GM12878 (cell line): ENCODE results near the gene GPATCH2L. TPM values are rescaled to one million over a fixed set of nuclear protein-coding genes. Genes with fewer than 3 reads are reported as not detected.

Source experiments
- ATF3 ChIP-seq: IDR thresholded peaks from 2 replicates; pipeline ENCODE4 v1.6.1; 2011; ENCODE audit warnings: low read depth, mild to moderate bottlenecking, low read length, moderate library complexity, borderline replicate concordance; ENCODE audit errors: extremely low read depth
- ATF7 ChIP-seq: fragments of 450-650 bp; IDR thresholded peaks from 2 replicates; pipeline ENCODE4 v1.6.1; 2016; ENCODE audit warnings: low read depth, mild to moderate bottlenecking
- BRCA1 ChIP-seq: IDR thresholded peaks from 2 replicates; pipeline ENCODE4 v1.6.1; 2011; ENCODE audit warnings: low read depth, low read length, improper control_type of control experiment
- CHD4 ChIP-seq: fragments of 200-600 bp; sonication (generic); IDR thresholded peaks from 2 replicates; pipeline ENCODE4 v1.6.1; 2016; ENCODE audit warnings: mild to moderate bottlenecking
- CTCF ChIP-seq, 3 experiments: IDR thresholded peaks in 2 of 3; conservative IDR thresholded peaks in 1 of 3; 2 replicates each; pipeline ENCODE4 v1.5.1; 2011; ENCODE audit warnings: low read depth in 3 of 3, low read length in 3 of 3, mild to moderate bottlenecking in 3 of 3, control low read depth in 2 of 3, moderate library complexity in 2 of 3, inconsistent platforms in 1 of 3, mixed read lengths in 1 of 3; ENCODE audit not compliant: control insufficient read depth in 2 of 3, insufficient read depth in 1 of 3; ENCODE audit errors: extremely low read depth in 1 of 3
- HCFC1 ChIP-seq: fragments of 150-350 bp; IDR thresholded peaks from 2 replicates; pipeline ENCODE4 v1.6.1; 2014; ENCODE audit warnings: low read length
- JUND ChIP-seq: IDR thresholded peaks from 2 replicates; pipeline ENCODE4 v1.6.1; 2012; ENCODE audit warnings: low read depth, mild to moderate bottlenecking, low read length, improper control_type of control experiment, moderate library complexity
- KLF5 ChIP-seq: fragments of 450-650 bp; IDR thresholded peaks from 2 replicates; pipeline ENCODE4 v1.6.1; 2014; ENCODE audit warnings: mild to moderate bottlenecking; ENCODE audit not compliant: partially characterized antibody
- MLLT1 ChIP-seq: fragments of 450-650 bp; IDR thresholded peaks from 2 replicates; pipeline ENCODE4 v1.6.1; 2016; ENCODE audit warnings: mild to moderate bottlenecking
- NBN ChIP-seq: fragments of 450-650 bp; IDR thresholded peaks from 2 replicates; pipeline ENCODE4 v1.6.1; 2016
- NFIC ChIP-seq: IDR thresholded peaks from 2 replicates; pipeline ENCODE4 v1.6.1; 2012; ENCODE audit warnings: low read depth, mild to moderate bottlenecking, inconsistent platforms, low read length, moderate library complexity
- NKRF ChIP-seq: fragments of 450-650 bp; conservative IDR thresholded peaks from 2 replicates; pipeline ENCODE4 v1.6.1; 2017; ENCODE audit warnings: mild to moderate bottlenecking, moderate library complexity
- NR2C1 ChIP-seq: fragments of 450-650 bp; IDR thresholded peaks from 2 replicates; pipeline ENCODE4 v1.6.1; 2017; ENCODE audit warnings: antibody characterized with exemption, mild to moderate bottlenecking, moderate library complexity
- NRF1 ChIP-seq: conservative IDR thresholded peaks from 2 replicates; pipeline ENCODE4 v1.6.1; 2011; ENCODE audit warnings: mild to moderate bottlenecking, low read depth, low read length, improper control_type of control experiment
- PAX5 ChIP-seq: IDR thresholded peaks from 2 replicates; pipeline ENCODE4 v1.6.1; 2011; ENCODE audit warnings: low read depth, low read length, borderline replicate concordance
- RAD51 ChIP-seq: fragments of 450-650 bp; IDR thresholded peaks from 2 replicates; pipeline ENCODE4 v1.6.1; 2016; ENCODE audit warnings: moderate library complexity, mild to moderate bottlenecking, inconsistent platforms
- RCOR1 ChIP-seq: conservative IDR thresholded peaks from 2 replicates; pipeline ENCODE4 v1.6.1; 2012; ENCODE audit warnings: low read depth, low read length, improper control_type of control experiment
- SMAD5 ChIP-seq: IDR thresholded peaks from 2 replicates; pipeline ENCODE4 v1.6.1; 2016; ENCODE audit warnings: antibody characterized with exemption, low read depth
- SMC3 ChIP-seq: IDR thresholded peaks from 2 replicates; pipeline ENCODE4 v1.6.1; 2011; ENCODE audit warnings: low read length, improper control_type of control experiment, borderline replicate concordance
- SRF ChIP-seq, 2 experiments: IDR thresholded peaks; 2 replicates each; pipeline ENCODE4 v1.6.1; 2011; ENCODE audit warnings: low read depth in 2 of 2, low read length in 2 of 2, mild to moderate bottlenecking in 1 of 2, moderate library complexity in 1 of 2
- STAT1 ChIP-seq: fragments of 450-650 bp; conservative IDR thresholded peaks from 2 replicates; pipeline ENCODE4 v1.6.1; 2014; ENCODE audit warnings: antibody characterized with exemption, mild to moderate bottlenecking
- TCF3 ChIP-seq: IDR thresholded peaks from 2 replicates; pipeline ENCODE4 v1.6.1; 2012; ENCODE audit warnings: low read depth, mild to moderate bottlenecking, low read length, borderline replicate concordance; ENCODE audit not compliant: insufficient read depth
- YBX1 ChIP-seq: fragments of 450-650 bp; IDR thresholded peaks from 2 replicates; pipeline ENCODE4 v1.6.1; 2016; ENCODE audit warnings: antibody characterized with exemption
- ZNF207 ChIP-seq: fragments of 450-650 bp; IDR thresholded peaks from 2 replicates; pipeline ENCODE4 v1.6.1; 2014; ENCODE audit warnings: antibody characterized with exemption, mild to moderate bottlenecking, borderline replicate concordance
- ZNF274 ChIP-seq: IDR thresholded peaks from one replicate; pipeline ENCODE4 v1.8.0; 2011; ENCODE audit not compliant: insufficient read length, insufficient read depth
- ZNF622 ChIP-seq: fragments of 450-650 bp; IDR thresholded peaks from 2 replicates; pipeline ENCODE4 v1.6.1; 2017; ENCODE audit warnings: mild to moderate bottlenecking, inconsistent platforms
- polyA plus RNA-seq, 11 experiments: library from polyadenylated mRNA; depleted of rRNA in 4 of 11; unstranded in 6 of 11; stranded (reverse) in 5 of 11; fragments of >200 nt; fragmentation: Nextera tagmentation in 4 of 11; fragmentation: Illumina TruSeq in 1 of 11; extraction: Ambion mirVana in 4 of 11; extraction: Trizol in 1 of 11; gene quantifications; 1 replicate in 1 of 11; 2 replicates in 10 of 11; pipeline versions ENCODE4 v1.2.1 to v1.2.3, GENCODE V29; 2011 to 2016; ENCODE audit warnings: inconsistent platforms in 2 of 11, missing spikeins in 2 of 11, low read depth in 1 of 11
- total RNA-seq, 4 experiments: library from RNA; depleted of rRNA in 3 of 4; stranded (reverse); fragments of >200 nt in 3 of 4; fragmentation: Illumina TruSeq in 1 of 4; extraction: Trizol in 1 of 4; gene quantifications; 2 replicates each; pipeline versions ENCODE4 v1.2.1 to v1.2.3, GENCODE V29; 2013 to 2021

The GPATCH2L gene
- total and polyA plus RNA-seq, 10 of the 15 experiments (the other 5 are each of a cell fraction or from before 2014, with no cell fraction given), result 9.1 to 50.9 (median 24.4) TPM

- TF ChIP-seq NKRF, result 0 out of 2 replicates have a peak, but pooled peaks have one; percentile 21
- TF ChIP-seq NBN, result peak; percentile 60
- TF ChIP-seq TCF3, result peak; percentile 59; the same call in 1 of the 2 replicates
- peak; percentile 75 for TF ChIP-seq ATF7
- TF ChIP-seq CTCF (IDR thresholded peaks at IDR 0.05 in 2 of 3, conservative IDR thresholded peaks at IDR 0.05 in 1 of 3; ENCODE audit: control insufficient read depth in 2 of 3, extremely low read depth in 1 of 3, insufficient read depth in 1 of 3, low read depth in 3 of 3, low read length in 3 of 3), result no peak
- no peak for TF ChIP-seq ZNF274
- TF ChIP-seq KLF5, result no peak
- no peak for TF ChIP-seq ATF3
- TF ChIP-seq NRF1, result no peak
- no peak for TF ChIP-seq YBX1
- TF ChIP-seq ZNF207, result no peak
- TF ChIP-seq RCOR1, result no peak
- no peak for TF ChIP-seq ZNF622
- TF ChIP-seq SMAD5, result no peak
- TF ChIP-seq NFIC, result peak; percentile 88
- no peak for TF ChIP-seq BRCA1
- no peak for TF ChIP-seq STAT1
- TF ChIP-seq MLLT1, result no peak; the same call in none of the 2 replicates
- no peak for TF ChIP-seq SMC3
- no peak for TF ChIP-seq HCFC1
- peak; percentile 17; the same call in 1 of the 2 replicates for TF ChIP-seq RAD51
- TF ChIP-seq SRF (IDR thresholded peaks at IDR 0.05; ENCODE audit: low read depth in 2 of 2, low read length in 2 of 2), result no peak
- TF ChIP-seq NR2C1, result no peak
- TF ChIP-seq CHD4, result no peak
- peak; percentile 11; the same call in 1 of the 2 replicates for TF ChIP-seq PAX5
- TF ChIP-seq JUND, result peak; percentile 48; the same call in 1 of the 2 replicates
Measured at GRCh38 chr14:76236172-76237130, 84.7 kb downstream of the GPATCH2L start (continued).
